Liver (tissue), 3 donors: ENCODE data around the gene PPFIBP2.

Source experiments
- CTCF ChIP-seq: fragments of 150-350 bp; IDR thresholded peaks from 2 replicates; pipeline ENCODE4 v1.5.1; 2017; ENCODE audit warnings: improper control_type of control experiment, low read depth, low read length; ENCODE audit not compliant: missing input control
- EGR1 ChIP-seq, 2 donors: IDR thresholded peaks; 2 replicates each; pipeline ENCODE4 v1.6.1; 2016 to 2018; ENCODE audit warnings: antibody characterized with exemption in 2 of 2, low read depth in 2 of 2
- FOXA1 ChIP-seq: IDR thresholded peaks from 2 replicates; pipeline ENCODE4 v1.6.1; 2016; ENCODE audit warnings: antibody characterized with exemption
- FOXA2 ChIP-seq: IDR thresholded peaks from 2 replicates; pipeline ENCODE4 v1.6.1; 2016; ENCODE audit warnings: antibody characterized with exemption
- GABPA ChIP-seq, 2 donors: IDR thresholded peaks in 1 of 2; conservative IDR thresholded peaks in 1 of 2; 2 replicates each; pipeline ENCODE4 v1.6.1; 2016; ENCODE audit warnings: antibody characterized with exemption in 2 of 2, mild to moderate bottlenecking in 1 of 2, moderate library complexity in 1 of 2
- HNF4G ChIP-seq: IDR thresholded peaks from 2 replicates; pipeline ENCODE4 v1.6.1; 2016; ENCODE audit warnings: antibody characterized with exemption
- JUND ChIP-seq, 2 donors: IDR thresholded peaks; 2 replicates each; pipeline ENCODE4 v1.6.1; 2016; ENCODE audit warnings: antibody characterized with exemption in 2 of 2
- MAX ChIP-seq: IDR thresholded peaks from 2 replicates; pipeline ENCODE4 v1.6.1; 2016; ENCODE audit warnings: antibody characterized with exemption
- RAD21 ChIP-seq, 2 donors: IDR thresholded peaks; 2 replicates each; pipeline ENCODE4 v1.6.1; 2016; ENCODE audit warnings: antibody characterized with exemption in 2 of 2, mild to moderate bottlenecking in 2 of 2
- RXRA ChIP-seq, 2 donors: IDR thresholded peaks; 2 replicates each; pipeline ENCODE4 v1.6.1; 2017 to 2018; ENCODE audit warnings: antibody characterized with exemption in 2 of 2, mild to moderate bottlenecking in 1 of 2
- TAF1 ChIP-seq: conservative IDR thresholded peaks from 2 replicates; pipeline ENCODE4 v1.6.1; 2016; ENCODE audit warnings: antibody characterized with exemption, mild to moderate bottlenecking
- YY1 ChIP-seq: IDR thresholded peaks from 2 replicates; pipeline ENCODE4 v1.6.1; 2016; ENCODE audit warnings: antibody characterized with exemption, mild to moderate bottlenecking
- ZBTB33 ChIP-seq: IDR thresholded peaks from 2 replicates; pipeline ENCODE4 v1.6.1; 2016; ENCODE audit warnings: antibody characterized with exemption
- TF ChIP-seq, protein P1 (sequence below): IDR thresholded peaks from 2 replicates; pipeline ENCODE4 v1.6.1; 2016; ENCODE audit warnings: antibody characterized with exemption, mild to moderate bottlenecking
- donor health status: healthy.
- donor health status: healthy.

- no peak for TF ChIP-seq CTCF
- TF ChIP-seq MAX: no peak
- TF ChIP-seq TAF1: no peak
- TF ChIP-seq EGR1 (IDR thresholded peaks at IDR 0.05; ENCODE audit: low read depth in 2 of 2): no peak
- no peak for TF ChIP-seq FOXA1
- TF ChIP-seq, protein P1, sequence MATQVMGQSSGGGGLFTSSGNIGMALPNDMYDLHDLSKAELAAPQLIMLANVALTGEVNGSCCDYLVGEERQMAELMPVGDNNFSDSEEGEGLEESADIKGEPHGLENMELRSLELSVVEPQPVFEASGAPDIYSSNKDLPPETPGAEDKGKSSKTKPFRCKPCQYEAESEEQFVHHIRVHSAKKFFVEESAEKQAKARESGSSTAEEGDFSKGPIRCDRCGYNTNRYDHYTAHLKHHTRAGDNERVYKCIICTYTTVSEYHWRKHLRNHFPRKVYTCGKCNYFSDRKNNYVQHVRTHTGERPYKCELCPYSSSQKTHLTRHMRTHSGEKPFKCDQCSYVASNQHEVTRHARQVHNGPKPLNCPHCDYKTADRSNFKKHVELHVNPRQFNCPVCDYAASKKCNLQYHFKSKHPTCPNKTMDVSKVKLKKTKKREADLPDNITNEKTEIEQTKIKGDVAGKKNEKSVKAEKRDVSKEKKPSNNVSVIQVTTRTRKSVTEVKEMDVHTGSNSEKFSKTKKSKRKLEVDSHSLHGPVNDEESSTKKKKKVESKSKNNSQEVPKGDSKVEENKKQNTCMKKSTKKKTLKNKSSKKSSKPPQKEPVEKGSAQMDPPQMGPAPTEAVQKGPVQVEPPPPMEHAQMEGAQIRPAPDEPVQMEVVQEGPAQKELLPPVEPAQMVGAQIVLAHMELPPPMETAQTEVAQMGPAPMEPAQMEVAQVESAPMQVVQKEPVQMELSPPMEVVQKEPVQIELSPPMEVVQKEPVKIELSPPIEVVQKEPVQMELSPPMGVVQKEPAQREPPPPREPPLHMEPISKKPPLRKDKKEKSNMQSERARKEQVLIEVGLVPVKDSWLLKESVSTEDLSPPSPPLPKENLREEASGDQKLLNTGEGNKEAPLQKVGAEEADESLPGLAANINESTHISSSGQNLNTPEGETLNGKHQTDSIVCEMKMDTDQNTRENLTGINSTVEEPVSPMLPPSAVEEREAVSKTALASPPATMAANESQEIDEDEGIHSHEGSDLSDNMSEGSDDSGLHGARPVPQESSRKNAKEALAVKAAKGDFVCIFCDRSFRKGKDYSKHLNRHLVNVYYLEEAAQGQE: no peak
- no peak for TF ChIP-seq YY1
- no peak for TF ChIP-seq RXRA (IDR thresholded peaks at IDR 0.05)
- TF ChIP-seq RAD21 (IDR thresholded peaks at IDR 0.05): no peak
- peak; percentile 51 to 54 for TF ChIP-seq JUND (IDR thresholded peaks at IDR 0.05)
- no peak for TF ChIP-seq ZBTB33
- no peak for TF ChIP-seq FOXA2
- no peak for TF ChIP-seq HNF4G
- TF ChIP-seq GABPA (IDR thresholded peaks at IDR 0.05 in 1 of 2, conservative IDR thresholded peaks at IDR 0.05 in 1 of 2): no peak
These were observed 91.6 kb downstream of the PPFIBP2 start for GRCh38 chr11:7605186-7605943.
